Uterus (tissue), 4 donors: ENCODE results near the gene NOTCH1. TPM values are rescaled to one million over a fixed set of nuclear protein-coding genes. Genes with fewer than 3 reads are reported as not detected.

Experiments used
- DNase-seq, 2 donors: peaks; one replicate each; pipeline ENCODE4 v3.0.0-alpha.2; 2019 to 2020
- H3K27ac ChIP-seq, 2 donors: fragments of 200-600 bp; sonication (generic); 1 replicate in 1 of 2; 2 replicates in 1 of 2; pipeline ENCODE4 v1.5.1; 2016 to 2018
- H3K27me3 ChIP-seq, 2 donors: fragments of 200-600 bp; sonication (generic); one replicate each; pipeline ENCODE4 v1.5.1; 2018 to 2019; ENCODE audit warnings: control low read depth in 1 of 2
- H3K36me3 ChIP-seq, 2 donors: fragments of 200-600 bp; sonication (generic); one replicate each; pipeline ENCODE4 v1.5.1; 2019; ENCODE audit warnings: control low read depth in 1 of 2
- H3K4me1 ChIP-seq, 2 donors: fragments of 200-600 bp; sonication (generic); one replicate each; pipeline ENCODE4 v1.5.1; 2018 to 2019; ENCODE audit warnings: control low read depth in 1 of 2
- H3K4me3 ChIP-seq, 2 donors: fragments of 200-600 bp; sonication (generic); 1 replicate in 1 of 2; 2 replicates in 1 of 2; pipeline ENCODE4 v1.5.1; 2018 to 2019; ENCODE audit warnings: mild to moderate bottlenecking in 1 of 2
- H3K9me3 ChIP-seq, 2 donors: fragments of 200-600 bp; sonication (generic); one replicate each; pipeline ENCODE4 v1.5.1; 2019; ENCODE audit warnings: control low read depth in 1 of 2
- POLR2A ChIP-seq, 2 donors: fragments of 450-650 bp; IDR thresholded peaks; one replicate each; pipeline ENCODE4 v1.6.1; 2016; ENCODE audit warnings: antibody characterized with exemption in 2 of 2, mild to moderate bottlenecking in 1 of 2, moderate library complexity in 1 of 2
- intact Hi-C: fragments of 100-400 bp; cut with DNase I; formaldehyde crosslinking; loops from one replicate; pipeline ENCODE4 v1.15.1; 2023; ENCODE audit warnings: low total_unique reads
- total RNA-seq, 4 donors: library from RNA; depleted of rRNA in 3 of 4; stranded (reverse); fragments of >200 nt in 3 of 4; gene quantifications; one replicate each; pipeline versions ENCODE4 v1.1.0 to v1.2.4, GENCODE V29; 2014 to 2023
- TF ChIP-seq, protein P1 (sequence below), 4 experiments: fragments of 200-600 bp in 2 of 4; fragments of 450-650 bp in 2 of 4; sonication (generic) in 2 of 4; IDR thresholded peaks; one replicate each; pipeline ENCODE4 v1.5.1; 2016 to 2019; ENCODE audit warnings: antibody characterized with exemption in 4 of 4, mild to moderate bottlenecking in 2 of 4, moderate library complexity in 1 of 4
- donor health status: DM: yes; HTN: yes; CAD: no.

Gene NOTCH1
- total RNA-seq, 4 donors from 2014 or later, result 19.7 to 109 (median 35.6) TPM

DNA sequence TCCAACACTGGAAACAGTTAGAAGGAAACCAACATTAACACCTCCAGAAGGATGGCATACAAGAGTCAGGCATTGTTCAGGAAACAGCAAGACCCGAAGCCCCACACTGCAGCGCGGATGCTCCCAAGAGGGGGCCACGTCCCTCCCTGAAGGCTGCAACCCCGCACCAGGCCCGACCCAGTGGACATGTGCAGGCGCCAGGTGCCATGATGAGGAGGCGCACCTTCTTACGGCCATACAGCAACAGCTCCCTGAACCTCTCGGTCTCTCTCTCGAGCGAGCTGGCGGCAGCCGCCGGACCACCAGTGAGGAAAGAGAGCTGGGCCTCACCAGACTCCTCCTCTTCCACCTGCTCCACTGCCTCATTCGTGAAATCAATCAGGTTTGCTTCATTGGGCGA is 83.2 kb downstream of the NOTCH1 start:
- intact Hi-C loops, result no loop called here
- Histone ChIP-seq H3K9me3 (no peaks in the 10 kb centered on the region), H3K4me3 (no peak overlapping the region), H3K36me3 (no peaks in the 10 kb centered on the region), H3K4me1 (no peaks in the 10 kb centered on the region), H3K27ac (no peak overlapping the region), H3K27me3 (no peaks in the 10 kb centered on the region)
- no peak for DNase-seq
- TF ChIP-seq POLR2A (IDR thresholded peaks at IDR 0.05), result no peak
- TF ChIP-seq, protein P1, sequence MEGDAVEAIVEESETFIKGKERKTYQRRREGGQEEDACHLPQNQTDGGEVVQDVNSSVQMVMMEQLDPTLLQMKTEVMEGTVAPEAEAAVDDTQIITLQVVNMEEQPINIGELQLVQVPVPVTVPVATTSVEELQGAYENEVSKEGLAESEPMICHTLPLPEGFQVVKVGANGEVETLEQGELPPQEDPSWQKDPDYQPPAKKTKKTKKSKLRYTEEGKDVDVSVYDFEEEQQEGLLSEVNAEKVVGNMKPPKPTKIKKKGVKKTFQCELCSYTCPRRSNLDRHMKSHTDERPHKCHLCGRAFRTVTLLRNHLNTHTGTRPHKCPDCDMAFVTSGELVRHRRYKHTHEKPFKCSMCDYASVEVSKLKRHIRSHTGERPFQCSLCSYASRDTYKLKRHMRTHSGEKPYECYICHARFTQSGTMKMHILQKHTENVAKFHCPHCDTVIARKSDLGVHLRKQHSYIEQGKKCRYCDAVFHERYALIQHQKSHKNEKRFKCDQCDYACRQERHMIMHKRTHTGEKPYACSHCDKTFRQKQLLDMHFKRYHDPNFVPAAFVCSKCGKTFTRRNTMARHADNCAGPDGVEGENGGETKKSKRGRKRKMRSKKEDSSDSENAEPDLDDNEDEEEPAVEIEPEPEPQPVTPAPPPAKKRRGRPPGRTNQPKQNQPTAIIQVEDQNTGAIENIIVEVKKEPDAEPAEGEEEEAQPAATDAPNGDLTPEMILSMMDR (IDR thresholded peaks at IDR 0.05), result no peak

DNA sequence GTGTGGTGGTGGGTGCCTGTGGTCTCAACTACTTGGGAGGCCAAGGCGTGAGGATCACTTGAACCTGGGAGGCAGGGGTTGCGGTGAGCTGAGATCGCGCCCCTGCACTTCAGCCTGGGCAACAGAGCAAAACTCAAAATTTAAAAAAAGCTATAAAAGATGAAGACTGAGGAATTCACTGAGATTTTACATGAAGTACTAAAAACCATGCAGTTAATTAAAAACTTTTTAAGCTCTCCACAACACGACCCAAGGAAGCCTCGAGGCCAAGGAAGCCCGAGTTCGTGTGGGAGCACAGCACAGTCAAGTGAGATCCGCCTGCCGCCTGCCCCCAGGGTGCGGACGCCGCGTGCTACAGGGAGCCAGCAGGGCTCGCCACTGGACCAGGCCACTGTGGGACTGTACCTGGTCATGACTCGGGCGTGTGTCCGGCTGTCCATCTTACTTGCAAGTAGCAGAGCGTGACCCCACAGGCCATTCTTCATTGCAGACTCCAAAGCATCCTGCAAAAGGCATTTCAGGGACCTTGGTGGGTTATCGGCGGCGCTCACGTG is 85.0 kb downstream of the NOTCH1 start:
- H3K27me3 ChIP-seq, result no peaks in the 10 kb centered on the region
- no peaks in the 10 kb centered on the region for H3K9me3 ChIP-seq
- no peak for DNase-seq
- no peaks in the 10 kb centered on the region for H3K4me1 ChIP-seq
- intact Hi-C loops, result no loop called here
- TF ChIP-seq POLR2A (IDR thresholded peaks at IDR 0.05), result no peak
- TF ChIP-seq, protein P1 (IDR thresholded peaks at IDR 0.05), result no peak
- no peaks in the 10 kb centered on the region for H3K36me3 ChIP-seq
- no peak overlapping the region for H3K27ac ChIP-seq
- no peak overlapping the region for H3K4me3 ChIP-seq

DNA sequence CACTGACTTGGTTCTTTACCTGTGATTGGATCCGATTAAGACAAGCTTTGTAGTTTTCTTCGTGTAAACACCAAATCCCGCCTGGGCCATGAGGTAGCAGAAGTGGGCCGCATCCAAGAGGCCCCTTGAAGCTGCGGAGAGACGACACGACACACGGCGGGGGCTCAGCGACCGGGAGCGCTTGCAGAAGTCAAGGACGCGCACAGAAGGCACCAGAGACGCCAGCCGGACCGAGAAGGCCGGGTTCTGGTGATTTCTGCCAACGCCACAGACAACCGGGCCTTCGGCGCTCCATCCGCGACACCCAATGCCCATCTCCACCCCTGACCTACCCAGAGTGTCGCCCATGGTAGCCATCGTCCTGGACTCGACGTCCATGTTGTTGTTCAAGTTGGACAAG is 86.4 kb downstream of the NOTCH1 start:
- H3K36me3 ChIP-seq, result no peaks in the 10 kb centered on the region
- no peak for TF ChIP-seq POLR2A (IDR thresholded peaks at IDR 0.05)
- TF ChIP-seq, protein P1 (IDR thresholded peaks at IDR 0.05), result no peak
- intact Hi-C loops, result no loop called here

DNA sequence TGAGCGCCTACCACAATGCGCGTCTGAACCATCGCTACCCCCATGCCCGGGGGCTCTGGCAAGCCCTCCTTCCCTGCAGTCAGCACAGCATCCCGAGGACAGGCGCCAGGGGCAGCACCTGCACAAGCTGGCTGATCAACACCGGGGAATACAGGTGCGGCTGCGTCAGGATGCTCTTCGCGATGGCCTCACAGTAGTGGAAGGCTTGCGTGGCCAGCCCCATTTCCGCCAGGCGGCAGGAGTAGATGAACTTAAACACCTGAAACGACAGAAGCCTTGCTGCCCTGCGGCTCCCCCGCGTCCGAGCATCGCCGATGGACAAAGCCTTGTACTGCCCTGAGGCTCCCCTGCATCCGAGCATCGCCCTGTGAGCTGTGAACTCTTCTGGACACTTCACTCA is 88.5 kb downstream of the NOTCH1 start:
- no peak overlapping the region for H3K27ac ChIP-seq

More for the DNA sequence above, 86.4 kb downstream of the NOTCH1 start:
- Histone ChIP-seq H3K27ac (no peak overlapping the region), H3K27me3 (no peaks in the 10 kb centered on the region), H3K4me1 (no peaks in the 10 kb centered on the region), H3K9me3 (no peaks in the 10 kb centered on the region), H3K4me3 (no peak overlapping the region)
- no peak for DNase-seq

DNA sequence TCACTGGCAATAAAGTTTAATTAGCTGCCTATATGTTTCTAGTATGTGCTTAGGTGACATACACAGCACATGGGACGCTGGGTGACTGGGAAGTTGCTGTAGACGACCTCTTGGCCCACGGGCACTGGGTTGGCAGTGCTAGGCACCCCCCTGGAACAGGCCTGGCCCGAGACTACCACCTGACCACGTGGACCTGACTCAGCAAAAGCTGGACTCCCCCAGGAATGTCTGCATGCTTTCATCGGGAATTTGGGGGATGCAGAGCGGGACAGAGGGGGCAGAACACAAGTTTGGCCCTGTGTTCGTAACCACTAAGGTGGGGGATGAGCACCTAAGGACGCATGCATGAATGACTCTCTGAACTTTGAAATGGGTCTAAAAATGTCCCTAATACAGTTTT is 89.6 kb downstream of the NOTCH1 start:
- H3K36me3 ChIP-seq, result no peaks in the 10 kb centered on the region
- DNase-seq, result no peak
- H3K9me3 ChIP-seq, result no peaks in the 10 kb centered on the region
- H3K4me1 ChIP-seq, result no peaks in the 10 kb centered on the region
- TF ChIP-seq, protein P1 (IDR thresholded peaks at IDR 0.05), result no peak
- H3K27ac ChIP-seq, result no peak overlapping the region
- H3K4me3 ChIP-seq, result no peak overlapping the region
- H3K27me3 ChIP-seq, result no peaks in the 10 kb centered on the region
- intact Hi-C loops, result no loop called here

More for the DNA sequence above, 88.5 kb downstream of the NOTCH1 start:
- DNase-seq, result no peak
- intact Hi-C loops, result no loop called here
- no peaks in the 10 kb centered on the region for H3K4me1 ChIP-seq
- no peaks in the 10 kb centered on the region for H3K27me3 ChIP-seq
- H3K36me3 ChIP-seq, result no peaks in the 10 kb centered on the region
- no peak overlapping the region for H3K4me3 ChIP-seq
- H3K9me3 ChIP-seq, result no peaks in the 10 kb centered on the region
- TF ChIP-seq, protein P1 (IDR thresholded peaks at IDR 0.05), result no peak
- no peak for TF ChIP-seq POLR2A (IDR thresholded peaks at IDR 0.05)
